ENCODE data around the gene SDHB. TPM values are rescaled to one million over a fixed set of nuclear protein-coding genes. Genes with fewer than 3 reads are reported as not detected.

SDHB gene
- total RNA-seq, 3 donors from 2014 or later: 80.6 to 106 (median 97.7) TPM

- TF ChIP-seq CTCF (IDR thresholded peaks at IDR 0.05): no peak
- no peak for TF ChIP-seq POLR2AphosphoS5 (IDR thresholded peaks at IDR 0.05)
- TF ChIP-seq POLR2A (IDR thresholded peaks at IDR 0.05): no peak
- no peaks in the 10 kb centered on the region for H3K36me3 ChIP-seq
- H3K27me3 ChIP-seq: no peaks in the 10 kb centered on the region
- peaks cover 5 to 11% of the 10 kb centered on the region in 2 donors for H3K4me1 ChIP-seq
- no peaks in the 10 kb centered on the region for H3K9me3 ChIP-seq
- H3K4me3 ChIP-seq: no peak overlapping the region
- peak overlapping the region; percentile 19 to 22 for H3K27ac ChIP-seq
- DNase-seq (ENCODE audit: low spot score in 2 of 2): no peak
- intact Hi-C loops (cut with DNase I; ENCODE audit: low total_unique reads): no loop called here
Observed at GRCh38 chr1:17094664-17095063, 40.8 kb upstream of the SDHB start.

GRCh38 chr1:17093822-17094393, 40.1 kb upstream of the SDHB start:
- H3K9me3 ChIP-seq: no peaks in the 10 kb centered on the region
- DNase-seq (ENCODE audit: low spot score in 2 of 2): no peak
- intact Hi-C loops (cut with DNase I; ENCODE audit: low total_unique reads): no loop called here
- H3K4me3 ChIP-seq: no peak overlapping the region
- H3K27me3 ChIP-seq: no peaks in the 10 kb centered on the region
- H3K36me3 ChIP-seq: no peaks in the 10 kb centered on the region
- peaks cover 5 to 11% of the 10 kb centered on the region in 2 donors for H3K4me1 ChIP-seq
- TF ChIP-seq POLR2AphosphoS5 (IDR thresholded peaks at IDR 0.05) (no peak), POLR2A (IDR thresholded peaks at IDR 0.05) (no peak), CTCF (IDR thresholded peaks at IDR 0.05) (no peak)
- peak overlapping the region; percentile 19 to 22 for H3K27ac ChIP-seq

- no peaks in the 10 kb centered on the region for H3K27me3 ChIP-seq
- no peak for TF ChIP-seq POLR2AphosphoS5 (IDR thresholded peaks at IDR 0.05)
- TF ChIP-seq POLR2A (IDR thresholded peaks at IDR 0.05): no peak
- TF ChIP-seq CTCF (IDR thresholded peaks at IDR 0.05): no peak
- H3K9me3 ChIP-seq: no peaks in the 10 kb centered on the region
- no peaks in the 10 kb centered on the region for H3K4me1 ChIP-seq
- H3K36me3 ChIP-seq: no peaks in the 10 kb centered on the region
- no peak overlapping the region for H3K4me3 ChIP-seq
- intact Hi-C loops (cut with DNase I; ENCODE audit: low total_unique reads): no loop called here
- H3K27ac ChIP-seq: peak overlapping the region; percentile 33 to 80
- DNase-seq (ENCODE audit: low spot score in 2 of 2): no peak
Observed at GRCh38 chr1:17091252-17091651, 37.4 kb upstream of the SDHB start.

GRCh38 chr1:17089506-17089905, 35.7 kb upstream of the SDHB start:
- no peaks in the 10 kb centered on the region for H3K9me3 ChIP-seq
- no peak overlapping the region for H3K4me3 ChIP-seq
- no peaks in the 10 kb centered on the region for H3K4me1 ChIP-seq
- H3K27me3 ChIP-seq: no peaks in the 10 kb centered on the region
- H3K27ac ChIP-seq: peak overlapping the region; percentile 68 to 80
- intact Hi-C loops (cut with DNase I; ENCODE audit: low total_unique reads): no loop called here
- peak in 1 of 2 donors; percentile 37 for DNase-seq (ENCODE audit: low spot score in 2 of 2)
- H3K36me3 ChIP-seq: no peaks in the 10 kb centered on the region
- TF ChIP-seq POLR2AphosphoS5 (IDR thresholded peaks at IDR 0.05) (no peak), POLR2A (IDR thresholded peaks at IDR 0.05) (no peak), CTCF (IDR thresholded peaks at IDR 0.05) (no peak)

GRCh38 chr1:17086751-17087150, 32.9 kb upstream of the SDHB start:
- no peaks in the 10 kb centered on the region for H3K4me1 ChIP-seq
- intact Hi-C loops (cut with DNase I; ENCODE audit: low total_unique reads): no loop called here
- DNase-seq (ENCODE audit: low spot score in 2 of 2): no peak
- no peaks in the 10 kb centered on the region for H3K36me3 ChIP-seq
- no peak overlapping the region for H3K4me3 ChIP-seq
- TF ChIP-seq CTCF (IDR thresholded peaks at IDR 0.05): no peak
- no peak for TF ChIP-seq POLR2AphosphoS5 (IDR thresholded peaks at IDR 0.05)
- no peak for TF ChIP-seq POLR2A (IDR thresholded peaks at IDR 0.05)
- peak overlapping the region in 1 of 2 donors; percentile 13 for H3K27ac ChIP-seq
- H3K27me3 ChIP-seq: no peaks in the 10 kb centered on the region
- H3K9me3 ChIP-seq: no peaks in the 10 kb centered on the region

Data from breast epithelium (tissue), 4 donors.